GM12878 (cell line): ENCODE results near the gene CENPE. TPM values are rescaled to one million over a fixed set of nuclear protein-coding genes. Genes with fewer than 3 reads are reported as not detected.

Experiments used
- ATAC-seq: fragments of 200-7000 bp; cut with Tn5 transposase; 3 replicates; pipeline ENCODE4 v1.9.1; 2020; ENCODE audit warnings: mild to moderate bottlenecking, moderate library complexity
- BruUV-seq: library from RNA; stranded (reverse); fragments of 400-500 nt; replicated peaks from 2 replicates; lab custom pipeline; 2021; lab: Mats Ljungman, UMichigan
- CTCF ChIA-PET: fragments of 300-600 bp; sonication (Branson Sonifier 250); formaldehyde crosslinking; extraction: SDS; loops from one replicate; lab custom pipeline; 2021; ENCODE audit warnings: inconsistent platforms; lab: Yijun Ruan, JAX
- POLR2A ChIA-PET: fragments of 350-600 bp; formaldehyde crosslinking; extraction: SDS; loops from one replicate; lab custom pipeline; 2021; ENCODE audit warnings: inconsistent platforms; lab: Charles Lee
- RAD21 ChIA-PET: fragments of 300-600 bp; sonication (Branson Sonifier 250); formaldehyde crosslinking; loops from one replicate; lab custom pipeline; 2023; ENCODE audit warnings: antibody characterized with exemption; ENCODE audit not compliant: unreplicated experiment; lab: Charles Lee
- SMC1A ChIA-PET: fragments of 300-600 bp; sonication (Branson Sonifier 250); formaldehyde crosslinking; loops from one replicate; lab custom pipeline; 2023; ENCODE audit not compliant: unreplicated experiment, uncharacterized antibody; lab: Charles Lee
- DNase-seq: peaks from one replicate; pipeline ENCODE4 v3.0.0-alpha.2; 2011; ENCODE audit warnings: low read depth, low spot score
- FAIRE-seq: peaks from 3 replicates; lab custom pipeline; 2011; peaks lifted over from hg19 to GRCh38; lab: Jason Lieb, UNC
- H2AFZ ChIP-seq: 2 replicates; pipeline ENCODE4 v1.6.0; 2011; ENCODE audit warnings: low read depth, low read length, control low read depth; ENCODE audit not compliant: control insufficient read depth
- H3K27ac ChIP-seq: 2 replicates; pipeline ENCODE4 v1.5.1; 2011; ENCODE audit warnings: control low read depth; ENCODE audit not compliant: control insufficient read depth, insufficient read depth
- H3K27me3 ChIP-seq, 2 experiments: replicated peaks in 1 of 2; 2 replicates each; pipeline versions ENCODE4 v1.6.0 to v1.6.1; 2011; ENCODE audit warnings: low read length in 1 of 2; ENCODE audit not compliant: control insufficient read depth in 2 of 2, insufficient read depth in 2 of 2
- H3K36me3 ChIP-seq, 2 experiments: 2 replicates each; pipeline ENCODE4 v1.5.1; 2011; ENCODE audit warnings: low read length in 1 of 2; ENCODE audit not compliant: control insufficient read depth in 2 of 2, insufficient read depth in 2 of 2
- H3K4me1 ChIP-seq: 2 replicates; pipeline ENCODE4 v1.6.1; 2011; ENCODE audit warnings: mild to moderate bottlenecking, low read length, moderate library complexity, mixed read lengths; ENCODE audit not compliant: control insufficient read depth, insufficient read depth
- H3K4me2 ChIP-seq: 2 replicates; pipeline ENCODE4 v1.6.0; 2011; ENCODE audit warnings: control low read depth; ENCODE audit not compliant: control insufficient read depth, insufficient read depth
- H3K4me3 ChIP-seq: fragments of 200-600 bp; sonication (generic); 2 replicates; pipeline ENCODE4 v1.5.1; 2016
- H3K79me2 ChIP-seq: 2 replicates; pipeline ENCODE4 v1.6.0; 2011; ENCODE audit warnings: low read length; ENCODE audit not compliant: control insufficient read depth, insufficient read depth
- H3K9ac ChIP-seq: 2 replicates; pipeline ENCODE4 v1.8.0; 2011; ENCODE audit warnings: low read length, control low read depth, mixed read lengths; ENCODE audit not compliant: control insufficient read depth, insufficient read depth
- H3K9me3 ChIP-seq: replicated peaks from 3 replicates; pipeline ENCODE4 v1.5.1; 2011; ENCODE audit warnings: mild to moderate bottlenecking, low read length; ENCODE audit not compliant: control insufficient read depth, insufficient read depth
- H4K20me1 ChIP-seq: 2 replicates; pipeline ENCODE4 v1.6.0; 2011; ENCODE audit not compliant: control insufficient read depth, insufficient read depth
- BCL3 ChIP-seq: IDR thresholded peaks from 2 replicates; pipeline ENCODE4 v1.6.1; 2011; ENCODE audit warnings: borderline replicate concordance, low read depth, mild to moderate bottlenecking, moderate library complexity, low read length; ENCODE audit not compliant: insufficient read depth, poor library complexity, severe bottlenecking
- CBFB ChIP-seq: IDR thresholded peaks from 2 replicates; pipeline ENCODE4 v1.6.1; 2016; ENCODE audit warnings: antibody characterized with exemption, low read depth
- CBX5 ChIP-seq: sonication (generic); IDR thresholded peaks from 2 replicates; pipeline ENCODE4 v1.6.1; 2016; ENCODE audit warnings: low read depth, moderate library complexity, mild to moderate bottlenecking, inconsistent platforms
- DPF2 ChIP-seq: fragments of 450-650 bp; IDR thresholded peaks from 2 replicates; pipeline ENCODE4 v1.6.1; 2017; ENCODE audit warnings: mild to moderate bottlenecking
- EP300 ChIP-seq, 2 experiments: fragments of 150-350 bp in 1 of 2; IDR thresholded peaks; 2 replicates each; pipeline ENCODE4 v1.6.1; 2011 to 2012; ENCODE audit warnings: low read depth in 2 of 2, low read length in 2 of 2, borderline replicate concordance in 1 of 2, improper control_type of control experiment in 1 of 2, inconsistent platforms in 1 of 2; ENCODE audit not compliant: control insufficient read depth in 1 of 2
- GATAD2B ChIP-seq: fragments of 450-650 bp; conservative IDR thresholded peaks from 2 replicates; pipeline ENCODE4 v1.6.1; 2017; ENCODE audit warnings: low read depth, mild to moderate bottlenecking, moderate library complexity
- HDAC2 ChIP-seq: fragments of 200-600 bp; sonication (generic); IDR thresholded peaks from 2 replicates; pipeline ENCODE4 v1.6.1; 2017
- KAT2A ChIP-seq: conservative IDR thresholded peaks from 2 replicates; pipeline ENCODE4 v1.6.1; 2011; ENCODE audit warnings: low read depth, low read length; ENCODE audit not compliant: control insufficient read depth
- MXI1 ChIP-seq: fragments of 150-350 bp; IDR thresholded peaks from 2 replicates; pipeline ENCODE4 v1.6.1; 2011; ENCODE audit warnings: low read depth, mild to moderate bottlenecking, inconsistent platforms, low read length, improper control_type of control experiment
- POLR2AphosphoS5 ChIP-seq: IDR thresholded peaks from 2 replicates; pipeline ENCODE4 v1.6.1; 2011; ENCODE audit warnings: mild to moderate bottlenecking, low read length, inconsistent platforms
- SMC3 ChIP-seq: IDR thresholded peaks from 2 replicates; pipeline ENCODE4 v1.6.1; 2011; ENCODE audit warnings: low read length, improper control_type of control experiment, borderline replicate concordance
- SUPT20H ChIP-seq: IDR thresholded peaks from 2 replicates; pipeline ENCODE4 v1.6.1; 2011; ENCODE audit warnings: low read depth, mild to moderate bottlenecking, low read length, moderate library complexity, borderline replicate concordance; ENCODE audit not compliant: control insufficient read depth
- TBL1XR1 ChIP-seq: IDR thresholded peaks from 2 replicates; pipeline ENCODE4 v1.6.1; 2012; ENCODE audit warnings: low read depth, low read length, improper control_type of control experiment
- WRNIP1 ChIP-seq: IDR thresholded peaks from 2 replicates; pipeline ENCODE4 v1.6.1; 2011; ENCODE audit warnings: low read depth, low read length, improper control_type of control experiment, borderline replicate concordance
- YBX1 ChIP-seq: fragments of 450-650 bp; IDR thresholded peaks from 2 replicates; pipeline ENCODE4 v1.6.1; 2016; ENCODE audit warnings: antibody characterized with exemption
- ZNF384 ChIP-seq: IDR thresholded peaks from 2 replicates; pipeline ENCODE4 v1.6.1; 2012; ENCODE audit warnings: low read depth, mild to moderate bottlenecking, low read length, improper control_type of control experiment, borderline replicate concordance
- WGBS: methylation state at CpG from one replicate; pipeline ENCODE4 v1.1.6; 2016; ENCODE audit warnings: low lambda C conversion rate; ENCODE audit not compliant: insufficient replicate concordance, insufficient coverage; ENCODE audit errors: missing lambda C conversion rate; 5-methylcytosine and 5-hydroxymethylcytosine counted together
- in situ Hi-C: fragments of 300-500 bp; cut with MboI; formaldehyde crosslinking; loops from 9 replicates; pipeline ENCODE4 v1.14.3; 2018; ENCODE audit warnings: mixed read lengths
- intact Hi-C: fragments of 100-400 bp; cut with micrococcal nuclease; formaldehyde crosslinking; loops from one replicate; pipeline ENCODE4 v1.14.2; 2022; ENCODE audit not compliant: unreplicated experiment
- polyA plus RNA-seq, 11 experiments: library from polyadenylated mRNA; depleted of rRNA in 4 of 11; unstranded in 6 of 11; stranded (reverse) in 5 of 11; fragments of >200 nt; fragmentation: Nextera tagmentation in 4 of 11; fragmentation: Illumina TruSeq in 1 of 11; extraction: Ambion mirVana in 4 of 11; extraction: Trizol in 1 of 11; gene quantifications; 1 replicate in 1 of 11; 2 replicates in 10 of 11; pipeline versions ENCODE4 v1.2.1 to v1.2.3, GENCODE V29; 2011 to 2016; ENCODE audit warnings: inconsistent platforms in 2 of 11, missing spikeins in 2 of 11, low read depth in 1 of 11
- total RNA-seq, 4 experiments: library from RNA; depleted of rRNA in 3 of 4; stranded (reverse); fragments of >200 nt in 3 of 4; fragmentation: Illumina TruSeq in 1 of 4; extraction: Trizol in 1 of 4; gene quantifications; 2 replicates each; pipeline versions ENCODE4 v1.2.1 to v1.2.3, GENCODE V29; 2013 to 2021
- TF ChIP-seq, protein P1 (sequence below): fragments of 450-650 bp; IDR thresholded peaks from 2 replicates; pipeline ENCODE4 v1.6.1; 2018; ENCODE audit warnings: mild to moderate bottlenecking, low read depth, moderate library complexity; ENCODE audit not compliant: partially characterized antibody

CENPE gene
- total and polyA plus RNA-seq, 10 of the 15 experiments (the other 5 are each of a cell fraction or from before 2014, with no cell fraction given): 10.2 to 53.6 (median 25.2) TPM

DNA sequence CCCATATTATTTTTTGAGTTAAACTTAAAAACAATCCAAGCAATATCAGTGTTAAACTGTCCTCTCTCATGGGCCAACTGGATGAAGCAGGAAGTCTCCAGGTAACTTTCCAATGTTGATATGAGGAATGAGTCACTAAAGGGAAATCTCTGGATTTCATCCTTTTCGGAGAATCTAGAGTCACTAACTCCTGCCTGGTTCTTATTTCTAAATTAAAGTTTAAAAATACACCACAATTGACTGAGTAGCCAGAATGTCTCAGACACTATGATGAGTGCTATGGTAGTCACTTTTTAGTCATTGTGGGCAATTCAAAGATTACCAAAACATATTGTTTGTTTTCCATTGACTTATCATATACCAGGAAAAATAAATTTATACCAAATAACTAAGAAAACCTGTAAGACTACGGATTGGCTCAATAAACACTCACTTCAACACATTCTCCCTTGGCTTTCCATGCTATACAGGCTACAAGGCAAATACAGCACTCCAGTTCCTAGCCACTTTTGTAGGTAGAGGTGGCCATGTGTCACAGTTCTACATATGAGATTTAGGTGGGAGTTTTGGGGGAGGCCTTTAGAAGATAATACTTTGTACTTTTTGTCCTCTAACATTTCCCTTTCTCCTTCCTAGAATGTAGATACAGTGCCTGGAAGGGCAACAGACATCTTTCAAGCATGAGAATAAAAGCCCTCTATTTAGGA is 130.1 kb downstream of the CENPE start:
- ATAC-seq: peak; percentile 39
- WGBS: 98% methylated on average over 2 of the region's 2 CpGs

More for the DNA sequence above, 130.1 kb downstream of the CENPE start:
- H3K4me2 ChIP-seq: no peak overlapping the region
- RAD21 ChIA-PET: no interaction called here
- no peak overlapping the region for H3K9ac ChIP-seq
- no peaks in the 10 kb centered on the region for H3K9me3 ChIP-seq
- H4K20me1 ChIP-seq: no peaks in the 10 kb centered on the region
- no peaks in the 10 kb centered on the region for H3K4me1 ChIP-seq
- H3K27me3 ChIP-seq: no peaks in the 10 kb centered on the region
- BruUV-seq: no TSS peak
- DNase-seq: no peak
- H3K4me3 ChIP-seq: no peak overlapping the region
- no peak for FAIRE-seq
- peaks cover 32% of the 10 kb centered on the region for H3K79me2 ChIP-seq
- POLR2A ChIA-PET: interaction anchor here (1.0 kb wide), 1 partner anchor 49 kb away, joined by 3 read pairs; no protein-coding TSS in a partner anchor
- in situ Hi-C loops: no loop called here
- CTCF ChIA-PET: interaction anchor here (1.2 kb wide), 1 partner anchor 24 kb away, joined by 3 read pairs; no protein-coding TSS in a partner anchor
- H3K36me3 ChIP-seq: 0 out of 4 replicates have a peak, but pooled peaks cover 0 to 3% of the 10 kb centered on the region in 2 experiments
- TF ChIP-seq HDAC2 (no peak), CBX5 (no peak), YBX1 (no peak), GATAD2B (no peak), CBFB (no peak), ZNF384 (no peak), EP300 (IDR thresholded peaks at IDR 0.05; ENCODE audit: borderline replicate concordance in 1 of 2, control insufficient read depth in 1 of 2, low read depth in 2 of 2, low read length in 2 of 2) (no peak), DPF2 (no peak), TBL1XR1 (no peak), POLR2AphosphoS5 (no peak), MXI1 (no peak), WRNIP1 (no peak), SUPT20H (no peak), KAT2A (no peak), SMC3 (no peak), BCL3 (no peak)
- TF ChIP-seq, protein P1, sequence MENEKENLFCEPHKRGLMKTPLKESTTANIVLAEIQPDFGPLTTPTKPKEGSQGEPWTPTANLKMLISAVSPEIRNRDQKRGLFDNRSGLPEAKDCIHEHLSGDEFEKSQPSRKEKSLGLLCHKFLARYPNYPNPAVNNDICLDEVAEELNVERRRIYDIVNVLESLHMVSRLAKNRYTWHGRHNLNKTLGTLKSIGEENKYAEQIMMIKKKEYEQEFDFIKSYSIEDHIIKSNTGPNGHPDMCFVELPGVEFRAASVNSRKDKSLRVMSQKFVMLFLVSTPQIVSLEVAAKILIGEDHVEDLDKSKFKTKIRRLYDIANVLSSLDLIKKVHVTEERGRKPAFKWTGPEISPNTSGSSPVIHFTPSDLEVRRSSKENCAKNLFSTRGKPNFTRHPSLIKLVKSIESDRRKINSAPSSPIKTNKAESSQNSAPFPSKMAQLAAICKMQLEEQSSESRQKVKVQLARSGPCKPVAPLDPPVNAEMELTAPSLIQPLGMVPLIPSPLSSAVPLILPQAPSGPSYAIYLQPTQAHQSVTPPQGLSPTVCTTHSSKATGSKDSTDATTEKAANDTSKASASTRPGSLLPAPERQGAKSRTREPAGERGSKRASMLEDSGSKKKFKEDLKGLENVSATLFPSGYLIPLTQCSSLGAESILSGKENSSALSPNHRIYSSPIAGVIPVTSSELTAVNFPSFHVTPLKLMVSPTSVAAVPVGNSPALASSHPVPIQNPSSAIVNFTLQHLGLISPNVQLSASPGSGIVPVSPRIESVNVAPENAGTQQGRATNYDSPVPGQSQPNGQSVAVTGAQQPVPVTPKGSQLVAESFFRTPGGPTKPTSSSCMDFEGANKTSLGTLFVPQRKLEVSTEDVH: no peak
- no peak overlapping the region for H2AFZ ChIP-seq
- H3K27ac ChIP-seq: no peak overlapping the region
- SMC1A ChIA-PET: interaction anchor here (1.4 to 2.2 kb wide), 2 partner anchors 16 to 24 kb away, joined by 5 to 7 read pairs; no protein-coding TSS in a partner anchor
- intact Hi-C loops: no loop called here
